Fibroblast of villous mesenchyme (primary cell): ENCODE measurements around the gene SUPV3L1. TPM values are rescaled to one million over a fixed set of nuclear protein-coding genes. Genes with fewer than 3 reads are reported as not detected.
A peak's percentile ranks its signal among the peaks of the same experiment; 100 is the strongest.

Experiments
- DNase-seq: peaks from one replicate; pipeline ENCODE4 v3.0.0-alpha.2; 2010; ENCODE audit warnings: low read depth
- H3K4me3 ChIP-seq: 2 replicates; pipeline ENCODE4 v1.5.1; 2011; ENCODE audit warnings: low read depth, mild to moderate bottlenecking, low read length
- CTCF ChIP-seq: IDR thresholded peaks from 2 replicates; pipeline ENCODE4 v1.5.1; 2012; ENCODE audit warnings: low read depth, mild to moderate bottlenecking, low read length; ENCODE audit not compliant: insufficient read depth
- total RNA-seq: library from RNA; depleted of rRNA; stranded (reverse); fragments of >200 nt; gene quantifications from 2 replicates; pipeline ENCODE4 v1.2.3, GENCODE V29; 2012

SUPV3L1 gene
- total RNA-seq, 1 donor: 28.5 TPM

DNA sequence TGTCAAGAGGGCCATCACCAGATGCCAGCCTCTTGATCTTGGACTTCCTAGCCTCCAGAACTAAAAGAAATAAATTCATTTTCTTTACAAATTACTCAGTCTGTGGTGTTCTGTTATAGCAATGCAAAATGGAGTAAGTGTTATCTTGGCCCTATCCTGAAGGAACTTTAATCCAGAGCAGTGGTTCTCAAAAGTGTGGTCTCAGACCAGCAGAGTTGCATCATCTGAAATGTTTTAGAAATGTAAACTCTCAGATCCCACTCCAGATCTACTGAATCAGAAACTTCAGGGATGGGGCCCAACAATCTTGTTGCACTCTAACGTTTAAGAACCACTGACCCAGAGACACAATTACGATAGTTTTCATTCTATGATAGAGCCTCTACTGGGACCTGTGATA, 3.2 kb upstream of the SUPV3L1 start:
- H3K4me3 ChIP-seq: no peak overlapping the region
- peak; percentile 6 for DNase-seq
- TF ChIP-seq CTCF: no peak

- no peak for DNase-seq
- H3K4me3 ChIP-seq: peak overlapping the region; percentile 94
- TF ChIP-seq CTCF: no peak
Measured at GRCh38 chr10:69179089-69179742, 818 bp upstream of the SUPV3L1 start.

GRCh38 chr10:69180525-69181204, 631 bp downstream of the SUPV3L1 start:
- DNase-seq: peak; percentile 15
- no peak for TF ChIP-seq CTCF
- H3K4me3 ChIP-seq: peak overlapping the region; percentile 94

GRCh38 chr10:69181433-69181832, 1.4 kb downstream of the SUPV3L1 start:
- H3K4me3 ChIP-seq: no peak overlapping the region
- TF ChIP-seq CTCF: no peak
- DNase-seq: no peak

DNA sequence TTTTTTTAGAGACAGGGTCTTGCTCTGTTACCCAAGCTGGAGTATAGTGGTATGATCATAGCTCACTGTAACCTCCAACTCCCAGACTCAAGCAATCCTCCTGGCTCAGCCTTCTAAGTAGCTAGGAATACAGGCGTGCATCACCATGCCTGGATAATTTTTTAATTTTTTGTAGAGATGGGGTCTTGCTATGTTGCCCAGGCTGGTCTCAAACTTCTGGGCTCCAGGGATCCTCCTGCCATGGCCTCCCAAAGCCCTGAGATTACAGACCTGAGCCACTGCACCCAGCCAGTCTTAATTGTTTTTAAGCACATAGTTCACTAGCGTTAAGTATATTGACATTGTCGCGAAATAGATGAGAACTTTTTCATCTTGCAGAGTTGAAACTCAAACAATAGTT, 2.0 kb downstream of the SUPV3L1 start:
- no peak for TF ChIP-seq CTCF
- no peak for DNase-seq
- no peak overlapping the region for H3K4me3 ChIP-seq

DNA sequence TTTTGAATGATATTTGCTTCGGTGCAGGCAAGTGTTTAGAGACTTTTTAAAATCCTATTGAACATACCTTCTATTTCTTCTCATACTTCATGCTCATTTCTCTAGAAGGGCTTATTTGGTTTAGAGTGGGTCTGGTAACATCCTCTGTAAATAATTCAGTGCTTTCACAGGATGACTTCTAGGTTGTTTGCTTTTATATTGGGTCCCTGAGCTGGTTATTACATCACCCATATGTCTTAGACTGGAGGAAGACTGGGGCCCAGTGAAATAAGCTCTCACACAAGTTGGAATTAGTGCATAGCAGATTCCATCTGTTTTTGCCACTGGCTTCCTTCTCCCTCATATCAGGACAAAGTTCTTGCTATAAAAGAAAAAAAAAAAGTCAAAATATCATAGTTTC, 6.5 kb downstream of the SUPV3L1 start:
- no peak overlapping the region for H3K4me3 ChIP-seq
- TF ChIP-seq CTCF: no peak
- no peak for DNase-seq
